ENCODE data around the gene INMT. TPM values are rescaled to one million over a fixed set of nuclear protein-coding genes. Genes with fewer than 3 reads are reported as not detected.
A peak's percentile ranks its signal among the peaks of the same experiment; 100 is the strongest.

The INMT gene
- total RNA-seq, 2 donors from 2014 or later: 88.9 to 199 TPM

- H3K36me3 ChIP-seq: peaks cover 6% of the 10 kb centered on the region
- TF ChIP-seq CTCF (IDR thresholded peaks at IDR 0.05): no peak
- H3K27me3 ChIP-seq: no peaks in the 10 kb centered on the region
- H3K27ac ChIP-seq: peak overlapping the region; percentile 41 to 61
- no peaks in the 10 kb centered on the region for H3K9me3 ChIP-seq
- peaks cover 0 to 58% of the 10 kb centered on the region in 2 donors for H3K4me1 ChIP-seq
- no peak for DNase-seq (ENCODE audit: low spot score)
- H3K4me3 ChIP-seq: no peak overlapping the region
These were observed 44.4 kb downstream of the INMT start for GRCh38 chr7:30796105-30796869.

GRCh38 chr7:30797176-30798040 is 45.5 kb downstream of the INMT start:
- Histone ChIP-seq H3K9me3 (no peaks in the 10 kb centered on the region), H3K4me1 (peaks cover 0 to 62% of the 10 kb centered on the region in 2 donors), H3K36me3 (no peaks in the 10 kb centered on the region), H3K27ac (peak overlapping the region; percentile 10 to 61), H3K27me3 (no peaks in the 10 kb centered on the region), H3K4me3 (no peak overlapping the region)
- TF ChIP-seq CTCF (IDR thresholded peaks at IDR 0.05): no peak
- no peak for DNase-seq (ENCODE audit: low spot score)

- Histone ChIP-seq H3K27ac (peak overlapping the region; percentile 17 to 73), H3K36me3 (no peaks in the 10 kb centered on the region), H3K9me3 (no peaks in the 10 kb centered on the region), H3K4me3 (no peak overlapping the region), H3K27me3 (no peaks in the 10 kb centered on the region), H3K4me1 (peaks cover 0 to 77% of the 10 kb centered on the region in 2 donors)
- peak; percentile 90 for DNase-seq (ENCODE audit: low spot score)
- TF ChIP-seq CTCF (IDR thresholded peaks at IDR 0.05): no peak
These were observed 47.5 kb downstream of the INMT start for GRCh38 chr7:30799206-30799975.

GRCh38 chr7:30799976-30800661 is 48.2 kb downstream of the INMT start:
- TF ChIP-seq CTCF (IDR thresholded peaks at IDR 0.05): no peak
- H3K27ac ChIP-seq: peak overlapping the region; percentile 17 to 19
- no peaks in the 10 kb centered on the region for H3K9me3 ChIP-seq
- DNase-seq (ENCODE audit: low spot score): no peak
- H3K4me3 ChIP-seq: no peak overlapping the region
- H3K4me1 ChIP-seq: peaks cover 0 to 81% of the 10 kb centered on the region in 2 donors
- no peaks in the 10 kb centered on the region for H3K36me3 ChIP-seq
- H3K27me3 ChIP-seq: no peaks in the 10 kb centered on the region

GRCh38 chr7:30800785-30801252 is 48.9 kb downstream of the INMT start:
- peak; percentile 50 to 84 for TF ChIP-seq CTCF (IDR thresholded peaks at IDR 0.05)
- DNase-seq (ENCODE audit: low spot score): peak; percentile 82
- Histone ChIP-seq H3K27ac (no peak overlapping the region), H3K27me3 (no peaks in the 10 kb centered on the region), H3K36me3 (no peaks in the 10 kb centered on the region), H3K4me3 (no peak overlapping the region), H3K9me3 (no peaks in the 10 kb centered on the region), H3K4me1 (peaks cover 0 to 81% of the 10 kb centered on the region in 2 donors)
